GM21390 (cell line): ENCODE measurements around the gene GREB1.

Source experiments
- ATAC-seq: cut with Tn5 transposase; IDR thresholded peaks from one replicate; pipeline ENCODE4 v1.9.1; 2021; ENCODE audit not compliant: unreplicated experiment

GREB1 gene

GRCh38 chr2:11631462-11631861 lies 97.6 kb downstream of the GREB1 start:
- no peak for ATAC-seq

DNA sequence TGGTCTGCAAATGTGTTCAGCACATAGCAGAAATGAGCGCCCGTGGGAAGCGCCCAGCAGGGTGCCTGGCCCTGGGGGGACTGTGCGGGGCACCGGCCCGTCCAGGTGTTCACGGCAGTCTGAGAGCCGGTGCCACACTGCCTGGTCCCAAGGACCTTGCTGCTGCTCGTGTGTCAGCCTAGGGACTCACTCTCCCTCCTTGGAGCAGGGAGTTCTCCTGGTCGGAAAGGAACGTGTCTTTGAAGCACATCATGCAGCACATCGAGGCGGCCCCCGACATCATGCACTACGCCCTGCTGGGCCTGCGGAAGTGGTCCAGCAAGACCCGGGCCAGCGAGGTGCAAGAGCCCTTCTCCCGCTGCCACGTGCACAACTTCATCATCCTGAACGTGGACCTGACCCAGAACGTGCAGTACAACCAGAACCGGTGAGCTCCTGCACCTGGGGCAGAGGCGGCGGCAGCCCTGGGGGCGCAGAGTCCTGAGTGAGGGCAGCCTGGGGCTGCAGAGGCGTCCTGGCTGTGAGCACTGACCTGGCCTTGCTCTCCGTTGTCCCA lies 100.2 kb downstream of the GREB1 start:
- ATAC-seq = no peak

DNA sequence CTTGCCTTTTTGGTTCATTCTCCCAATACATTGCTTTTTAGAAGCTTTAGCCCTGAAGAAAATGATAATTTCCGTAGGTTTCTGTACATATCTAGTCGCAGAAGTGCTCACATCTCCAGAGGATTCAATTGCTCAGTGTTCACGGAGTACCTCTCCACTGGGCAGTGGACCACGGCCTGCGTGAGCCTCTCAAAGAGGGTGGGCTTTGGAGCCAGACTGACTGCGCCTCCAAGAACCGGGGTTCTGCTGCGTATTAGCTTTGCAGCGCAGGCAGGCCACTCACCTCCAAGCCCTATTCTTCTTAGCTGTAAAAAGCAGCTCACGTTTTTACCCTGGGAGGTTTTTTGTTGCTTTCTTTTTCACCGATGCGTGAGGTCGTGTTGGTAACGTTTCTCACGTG lies 100.7 kb downstream of the GREB1 start:
- ATAC-seq = no peak

DNA sequence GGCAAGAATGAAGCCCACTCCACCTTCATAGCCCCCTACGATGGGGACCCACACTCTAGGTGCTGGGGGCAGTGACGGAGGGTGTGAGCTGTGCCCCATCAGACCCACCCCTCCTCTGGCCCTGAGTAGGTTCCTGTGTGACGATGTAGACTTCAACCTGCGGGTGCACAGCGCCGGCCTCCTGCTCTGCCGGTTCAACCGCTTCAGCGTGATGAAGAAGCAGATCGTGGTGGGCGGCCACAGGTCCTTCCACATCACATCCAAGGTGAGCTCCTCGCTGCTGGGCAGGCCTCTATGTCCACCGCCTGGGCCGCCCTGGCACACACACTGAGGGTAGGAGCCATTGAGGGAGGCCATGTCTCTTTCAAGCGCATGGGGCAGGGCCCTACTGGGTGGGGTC lies 101.3 kb downstream of the GREB1 start:
- no peak for ATAC-seq

- ATAC-seq = no peak
Measured at GRCh38 chr2:11636593-11637295, 102.9 kb downstream of the GREB1 start.

GRCh38 chr2:11637546-11637945 lies 103.7 kb downstream of the GREB1 start:
- ATAC-seq = no peak

GRCh38 chr2:11639503-11639902 lies 105.7 kb downstream of the GREB1 start:
- ATAC-seq = no peak

- no peak for ATAC-seq
Measured at GRCh38 chr2:11640132-11640531, 106.3 kb downstream of the GREB1 start.

- no peak for ATAC-seq
Measured at GRCh38 chr2:11642972-11643371, 109.1 kb downstream of the GREB1 start.

- ATAC-seq = no peak
Measured at GRCh38 chr2:11644293-11644692, 110.4 kb downstream of the GREB1 start.

DNA sequence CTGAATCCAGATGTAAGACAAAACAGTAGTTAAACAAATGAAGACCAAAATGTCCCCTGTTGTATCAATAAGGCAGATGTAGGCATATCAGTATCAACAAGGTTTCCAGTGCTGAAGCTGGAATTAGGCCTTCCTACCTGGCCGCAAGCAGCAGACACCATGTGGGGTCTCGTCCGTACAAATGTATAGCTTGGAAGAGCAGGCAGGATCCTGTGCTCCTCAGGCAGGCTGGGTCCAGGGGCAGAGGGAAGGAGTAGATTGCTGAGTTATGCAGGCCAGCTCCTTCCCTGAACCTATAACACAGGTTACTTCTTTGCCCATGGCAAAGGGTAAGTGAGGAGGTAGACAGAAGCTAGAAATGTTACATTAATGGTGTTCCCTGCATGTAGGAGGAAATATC lies 112.7 kb downstream of the GREB1 start:
- no peak for ATAC-seq

GRCh38 chr2:11647834-11648600 lies 114.2 kb downstream of the GREB1 start:
- no peak for ATAC-seq

DNA sequence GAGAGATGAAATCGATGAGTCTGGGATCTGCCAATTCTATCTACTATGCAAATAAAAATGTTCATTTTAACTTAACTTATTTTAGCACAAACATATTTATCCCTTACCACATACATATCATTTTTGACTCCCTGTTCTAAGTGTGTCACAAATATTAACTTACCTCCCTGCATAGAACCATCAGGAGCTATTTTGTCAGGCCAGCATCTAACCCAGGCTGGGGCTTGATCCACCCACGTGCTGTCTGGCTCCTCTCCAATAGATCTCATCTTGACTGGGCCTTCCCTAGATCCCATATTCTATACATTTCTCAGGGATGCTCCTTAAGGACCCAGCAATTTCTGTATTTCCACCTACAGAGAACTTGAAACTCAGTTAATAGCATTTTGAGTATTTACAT lies 115.2 kb downstream of the GREB1 start:
- no peak for ATAC-seq

DNA sequence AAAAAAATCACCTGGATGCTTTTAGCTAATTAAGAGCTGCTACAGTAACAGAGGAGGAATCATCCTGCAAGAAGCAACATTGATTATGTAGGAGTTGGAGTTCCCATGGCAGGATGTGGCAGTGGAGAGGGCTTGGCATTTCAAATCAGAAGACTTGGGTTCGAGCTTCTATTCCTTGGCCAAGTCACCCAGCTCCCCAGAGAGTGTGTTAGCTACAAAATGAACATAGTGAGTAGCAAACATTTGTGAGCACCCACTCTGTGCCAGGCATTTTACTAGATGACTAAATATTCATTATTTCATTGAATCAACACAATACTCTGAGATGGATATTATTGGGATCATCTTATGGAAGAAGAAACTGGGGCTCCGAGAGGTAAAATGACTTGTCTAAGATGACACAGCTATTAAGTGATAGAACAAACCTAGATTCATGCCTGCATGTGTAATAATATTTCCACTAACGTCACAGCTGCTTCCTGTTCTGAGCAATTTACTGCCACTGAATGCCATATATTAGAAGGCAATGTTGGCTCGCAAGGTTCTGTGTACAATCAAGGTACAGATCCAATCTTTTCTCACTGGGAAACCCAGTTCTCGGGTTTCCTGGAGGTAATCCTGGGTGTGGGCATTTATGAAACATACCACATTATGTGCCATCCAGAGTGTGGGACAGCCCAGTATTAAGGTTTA lies 118.2 kb downstream of the GREB1 start:
- no peak for ATAC-seq

DNA sequence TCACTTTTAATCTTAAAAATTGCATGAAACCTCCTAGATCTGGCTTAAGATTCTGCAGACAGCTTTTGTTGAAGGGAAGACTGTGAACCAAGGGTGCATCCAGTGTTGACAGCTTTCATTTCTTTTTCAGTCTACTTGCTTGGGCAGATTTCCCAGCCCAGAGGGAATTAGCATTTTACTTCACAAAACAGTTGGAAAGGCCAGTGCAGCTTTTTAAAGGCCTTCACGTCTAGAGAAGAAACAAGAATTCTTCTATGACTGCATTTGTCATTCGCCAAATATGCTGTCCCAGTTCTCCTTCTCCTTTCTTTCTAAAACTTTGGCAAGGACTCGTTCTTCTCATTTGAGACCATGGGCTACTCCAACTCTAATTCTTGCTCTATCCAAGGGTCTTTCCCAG lies 118.7 kb downstream of the GREB1 start:
- no peak for ATAC-seq

GRCh38 chr2:11655495-11655894 lies 121.7 kb downstream of the GREB1 start:
- ATAC-seq = no peak

- ATAC-seq = no peak
Measured at GRCh38 chr2:11656252-11656651, 122.4 kb downstream of the GREB1 start.

- no peak for ATAC-seq
Measured at GRCh38 chr2:11656671-11657101, 122.8 kb downstream of the GREB1 start.

- ATAC-seq = no peak
Measured at GRCh38 chr2:11657195-11657594, 123.3 kb downstream of the GREB1 start.

- ATAC-seq = no peak
Measured at GRCh38 chr2:11657646-11658045, 123.8 kb downstream of the GREB1 start.

GRCh38 chr2:11658208-11659114 lies 124.6 kb downstream of the GREB1 start:
- ATAC-seq = no peak
